GM18505 (cell line): ENCODE measurements around the gene MRPL55.

Experiments
- ATAC-seq: cut with Tn5 transposase; IDR thresholded peaks from one replicate; pipeline ENCODE4 v1.9.1; 2021; ENCODE audit not compliant: unreplicated experiment
- POLR2A ChIP-seq: IDR thresholded peaks from 4 replicates; pipeline ENCODE4 v1.6.1; 2011; ENCODE audit warnings: borderline replicate concordance; ENCODE audit not compliant: insufficient read depth, insufficient read length; ENCODE audit errors: extremely low read depth

Gene MRPL55

GRCh38 chr1:228084797-228085196, 24.3 kb downstream of the MRPL55 start:
- no peak for TF ChIP-seq POLR2A
- ATAC-seq: no peak

GRCh38 chr1:228084325-228084724, 24.8 kb downstream of the MRPL55 start:
- ATAC-seq: no peak
- no peak for TF ChIP-seq POLR2A

GRCh38 chr1:228083871-228084278, 25.2 kb downstream of the MRPL55 start:
- TF ChIP-seq POLR2A: no peak
- ATAC-seq: no peak

GRCh38 chr1:228082918-228083870, 25.9 kb downstream of the MRPL55 start:
- TF ChIP-seq POLR2A: no peak
- peak; percentile 24 for ATAC-seq

GRCh38 chr1:228082214-228082917, 26.7 kb downstream of the MRPL55 start, which contains the start of gene ARF1:
TSS of gene ARF1 (plus strand) at chr1:228082708. CDS start at chr1:228097115, 14,407 bp downstream.
- ATAC-seq: peak; percentile 82
- TF ChIP-seq POLR2A: peak; percentile 92

- no peak for TF ChIP-seq POLR2A
Measured at GRCh38 chr1:228081578-228082213, 27.4 kb downstream of the MRPL55 start.

GRCh38 chr1:228081144-228081543, 28.0 kb downstream of the MRPL55 start:
- ATAC-seq: no peak

More at GRCh38 chr1:228081578-228082213, 27.4 kb downstream of the MRPL55 start:
- peak; percentile 32 for ATAC-seq

GRCh38 chr1:228079601-228080263, 29.4 kb downstream of the MRPL55 start:
- no peak for TF ChIP-seq POLR2A
- ATAC-seq: no peak

More at GRCh38 chr1:228081144-228081543, 28.0 kb downstream of the MRPL55 start:
- TF ChIP-seq POLR2A: no peak

- TF ChIP-seq POLR2A: no peak
- no peak for ATAC-seq
Measured at GRCh38 chr1:228079013-228079412, 30.1 kb downstream of the MRPL55 start.

- TF ChIP-seq POLR2A: no peak
Measured at GRCh38 chr1:228077565-228078330, 31.4 kb downstream of the MRPL55 start.

GRCh38 chr1:228076796-228077430, 32.2 kb downstream of the MRPL55 start:
- no peak for ATAC-seq
- TF ChIP-seq POLR2A: no peak

More at GRCh38 chr1:228077565-228078330, 31.4 kb downstream of the MRPL55 start:
- no peak for ATAC-seq
